ENCODE results near the gene EIF4E2.

DNA sequence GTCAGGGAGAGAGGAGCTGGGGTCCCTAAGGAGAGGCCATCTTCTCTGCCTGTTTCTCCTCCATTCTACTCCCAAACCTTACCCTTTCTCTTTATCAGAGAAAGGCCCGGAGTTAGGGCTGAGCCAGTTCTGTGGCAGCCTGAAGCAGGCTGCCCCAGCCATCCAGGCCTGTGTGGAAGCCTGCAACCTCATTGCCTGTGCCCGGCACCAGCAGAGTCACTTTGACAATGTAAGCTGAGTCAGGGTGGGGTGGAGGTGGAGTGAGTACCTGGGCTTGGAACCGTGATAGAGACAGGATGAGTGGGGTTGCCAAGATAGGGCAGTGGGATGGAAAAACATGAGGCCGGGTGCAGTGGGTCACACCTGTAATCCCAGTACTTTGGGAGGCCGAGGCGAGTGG, 5.8 kb upstream of the EIF4E2 start:
- TF ChIP-seq EZH2 (IDR thresholded peaks at IDR 0.05) (no peak), POLR2AphosphoS5 (IDR thresholded peaks at IDR 0.05; ENCODE audit: borderline replicate concordance, low read depth, low read length) (no peak), FOXP2 (optimal IDR thresholded peaks at IDR 0.05; ENCODE audit: control extremely low read depth, extremely low read length, insufficient read depth) (no peak)

Data from SK-N-MC (cell line).